Measurements from ENCODE around the gene MCF2. TPM values are rescaled to one million over a fixed set of nuclear protein-coding genes. Genes with fewer than 3 reads are reported as not detected.

Gene MCF2
- total RNA-seq, 1 experiment from 2014 or later = 0.05 TPM

Small RNA genes lying within 50 kb of the gene (small RNA-seq; reads per million reads assigned to genes)
- gene RF01210 = 0.02 to 0.06 reads per million in 2 experiments

Other genes starting within 250 kb of the MCF2 start
- not detected in 2 replicates for gene F9, start 177.4 kb downstream of the MCF2 start, total RNA-seq (2014; rRNA removed; shearing (Covaris generic))
- 65.9 and 67.8 TPM in 2 replicates for gene ATP11C, start 224.9 kb upstream of the MCF2 start, total RNA-seq (2014; rRNA removed; shearing (Covaris generic))